HepG2 (cell line): Measurements from ENCODE around the gene CYTH2. TPM values are rescaled to one million over a fixed set of nuclear protein-coding genes. Genes with fewer than 3 reads are reported as not detected.

Experiments
- AHR ChIP-seq: IDR thresholded peaks from 2 replicates; pipeline ENCODE4 v1.6.1; 2018; ENCODE audit warnings: missing genetic modification reagents, missing compliant biosample characterization
- CENPT ChIP-seq: sonication (generic); formaldehyde crosslinking; IDR thresholded peaks from 2 replicates; pipeline ENCODE4 v1.8.0; 2022; ENCODE audit warnings: low read depth, mild to moderate bottlenecking, moderate library complexity, missing genetic modification reagents
- FOXA1 ChIP-seq, 2 experiments: fragments of 450-650 bp in 1 of 2; sonication (generic) in 1 of 2; formaldehyde crosslinking in 1 of 2; IDR thresholded peaks; 2 replicates each; pipeline versions ENCODE4 v1.4.0 to v1.6.1; 2016 to 2020; ENCODE audit warnings: missing genetic modification reagents in 1 of 2
- HOXA3 ChIP-seq: sonication (generic); formaldehyde crosslinking; IDR thresholded peaks from 2 replicates; pipeline ENCODE4 v1.5.0; 2020; ENCODE audit warnings: missing genetic modification reagents
- HOXA9 ChIP-seq: sonication (generic); formaldehyde crosslinking; IDR thresholded peaks from 2 replicates; pipeline ENCODE4 v1.8.1; 2022; ENCODE audit warnings: missing genetic modification reagents, mild to moderate bottlenecking, moderate library complexity, borderline replicate concordance
- PCBP2 ChIP-seq: fragments of 200-400 bp; formaldehyde crosslinking; optimal IDR thresholded peaks from 2 replicates; pipeline ENCODE3; 2018; ENCODE audit warnings: low read length, low read depth; ENCODE audit not compliant: poor library complexity, severe bottlenecking
- POGZ ChIP-seq: sonication (generic); formaldehyde crosslinking; IDR thresholded peaks from 2 replicates; pipeline ENCODE4 v1.4.0; 2020; ENCODE audit warnings: mild to moderate bottlenecking, missing genetic modification reagents
- SIN3B ChIP-seq: fragments of 150-350 bp; IDR thresholded peaks from 2 replicates; pipeline ENCODE4 v1.6.1; 2014; ENCODE audit warnings: low read length
- TCF7L2 ChIP-seq: IDR thresholded peaks from 2 replicates; pipeline ENCODE4 v1.6.1; 2011; ENCODE audit warnings: mild to moderate bottlenecking, low read depth, low read length, moderate library complexity
- ZFP1 ChIP-seq: IDR thresholded peaks from 2 replicates; pipeline ENCODE4 v1.6.1; 2016
- ZNF256 ChIP-seq: sonication (generic); formaldehyde crosslinking; conservative IDR thresholded peaks from 2 replicates; pipeline ENCODE4 v1.4.0; 2020; ENCODE audit warnings: missing genetic modification reagents
- ZNF260 ChIP-seq: sonication (generic); formaldehyde crosslinking; IDR thresholded peaks from 2 replicates; pipeline ENCODE4 v1.4.0; 2020; ENCODE audit warnings: missing genetic modification reagents, low read depth, mild to moderate bottlenecking, borderline replicate concordance
- polyA plus RNA-seq, 8 experiments: library from polyadenylated mRNA; depleted of rRNA in 3 of 8; stranded (reverse) in 7 of 8; unstranded in 1 of 8; fragments of >200 nt; fragmentation: Illumina TruSeq in 4 of 8; extraction: Trizol in 4 of 8; gene quantifications; 2 replicates each; pipeline versions ENCODE4 v1.2.1 to v1.2.3, GENCODE V29; 2011 to 2016; ENCODE audit warnings: low read depth in 4 of 8, missing spikeins in 1 of 8, mixed read lengths in 1 of 8; ENCODE audit not compliant: insufficient read depth in 1 of 8
- total RNA-seq, 5 experiments: library from RNA; depleted of rRNA; stranded (reverse); fragments of >200 nt; fragmentation: Illumina TruSeq; extraction: Trizol; gene quantifications; 2 replicates each; pipeline ENCODE4 v1.2.3, GENCODE V29; 2016; ENCODE audit warnings: low read depth in 1 of 5
- TF ChIP-seq, protein P1 (sequence below): IDR thresholded peaks from 2 replicates; pipeline ENCODE4 v1.4.0; 2020; ENCODE audit warnings: mild to moderate bottlenecking, missing genetic modification reagents
- TF ChIP-seq, protein P2 (sequence below): sonication (generic); formaldehyde crosslinking; IDR thresholded peaks from 2 replicates; pipeline ENCODE4 v1.5.0; 2020; ENCODE audit warnings: mild to moderate bottlenecking, missing genetic modification reagents, borderline replicate concordance
- TF ChIP-seq, protein P3 (sequence below): sonication (generic); formaldehyde crosslinking; IDR thresholded peaks from 2 replicates; pipeline ENCODE4 v1.4.0; 2020; ENCODE audit warnings: missing genetic modification reagents, borderline replicate concordance
- TF ChIP-seq, protein P4 (sequence below): IDR thresholded peaks from 2 replicates; pipeline ENCODE4 v1.6.1; 2016; ENCODE audit warnings: low read depth, missing genetic modification reagents, missing compliant biosample characterization

CYTH2 gene
- total and polyA plus RNA-seq, 2 of the 13 experiments (the other 11 are each of a cell fraction or from before 2014, with no cell fraction given) = 16.5 to 39.3 TPM

DNA sequence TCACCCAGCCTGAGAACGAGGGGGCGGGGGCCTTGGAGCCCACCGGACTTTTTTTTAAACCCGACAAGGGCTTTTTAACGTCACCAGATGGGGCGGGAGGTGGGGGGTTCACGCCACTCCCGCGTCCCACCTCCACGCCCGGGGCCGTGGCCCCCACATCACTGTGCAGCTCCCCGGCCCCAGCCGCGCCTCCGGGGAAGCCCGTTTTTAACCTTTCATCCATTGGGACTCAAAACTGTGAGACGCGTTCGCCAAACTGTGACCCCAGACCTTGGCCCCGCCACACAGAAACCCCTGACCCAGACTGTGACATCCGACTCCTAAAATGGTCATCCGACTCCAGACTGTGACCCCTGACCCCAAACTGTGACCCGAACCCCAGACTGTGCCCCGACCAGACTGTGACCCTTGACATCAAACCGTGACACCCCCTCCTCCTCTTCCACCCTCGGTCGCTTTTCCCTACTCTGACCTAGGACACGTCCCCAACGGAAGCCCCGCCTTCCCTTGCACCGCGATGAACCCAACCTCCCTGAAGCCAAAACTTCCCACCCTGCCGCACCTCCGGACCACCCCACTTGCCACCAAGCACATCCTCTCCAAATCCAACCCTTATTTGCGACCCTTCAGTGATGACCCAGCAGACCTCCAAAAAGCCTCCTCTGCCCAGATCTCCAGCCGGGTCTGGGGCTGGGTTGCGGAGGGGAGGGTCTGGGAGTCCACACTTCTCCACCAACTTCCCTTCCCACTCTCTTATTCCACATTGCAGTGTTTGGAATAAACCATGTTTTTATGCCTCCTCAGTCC, 24.8 kb upstream of the CYTH2 start (continued):
- TF ChIP-seq, protein P1, sequence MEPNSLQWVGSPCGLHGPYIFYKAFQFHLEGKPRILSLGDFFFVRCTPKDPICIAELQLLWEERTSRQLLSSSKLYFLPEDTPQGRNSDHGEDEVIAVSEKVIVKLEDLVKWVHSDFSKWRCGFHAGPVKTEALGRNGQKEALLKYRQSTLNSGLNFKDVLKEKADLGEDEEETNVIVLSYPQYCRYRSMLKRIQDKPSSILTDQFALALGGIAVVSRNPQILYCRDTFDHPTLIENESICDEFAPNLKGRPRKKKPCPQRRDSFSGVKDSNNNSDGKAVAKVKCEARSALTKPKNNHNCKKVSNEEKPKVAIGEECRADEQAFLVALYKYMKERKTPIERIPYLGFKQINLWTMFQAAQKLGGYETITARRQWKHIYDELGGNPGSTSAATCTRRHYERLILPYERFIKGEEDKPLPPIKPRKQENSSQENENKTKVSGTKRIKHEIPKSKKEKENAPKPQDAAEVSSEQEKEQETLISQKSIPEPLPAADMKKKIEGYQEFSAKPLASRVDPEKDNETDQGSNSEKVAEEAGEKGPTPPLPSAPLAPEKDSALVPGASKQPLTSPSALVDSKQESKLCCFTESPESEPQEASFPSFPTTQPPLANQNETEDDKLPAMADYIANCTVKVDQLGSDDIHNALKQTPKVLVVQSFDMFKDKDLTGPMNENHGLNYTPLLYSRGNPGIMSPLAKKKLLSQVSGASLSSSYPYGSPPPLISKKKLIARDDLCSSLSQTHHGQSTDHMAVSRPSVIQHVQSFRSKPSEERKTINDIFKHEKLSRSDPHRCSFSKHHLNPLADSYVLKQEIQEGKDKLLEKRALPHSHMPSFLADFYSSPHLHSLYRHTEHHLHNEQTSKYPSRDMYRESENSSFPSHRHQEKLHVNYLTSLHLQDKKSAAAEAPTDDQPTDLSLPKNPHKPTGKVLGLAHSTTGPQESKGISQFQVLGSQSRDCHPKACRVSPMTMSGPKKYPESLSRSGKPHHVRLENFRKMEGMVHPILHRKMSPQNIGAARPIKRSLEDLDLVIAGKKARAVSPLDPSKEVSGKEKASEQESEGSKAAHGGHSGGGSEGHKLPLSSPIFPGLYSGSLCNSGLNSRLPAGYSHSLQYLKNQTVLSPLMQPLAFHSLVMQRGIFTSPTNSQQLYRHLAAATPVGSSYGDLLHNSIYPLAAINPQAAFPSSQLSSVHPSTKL (CRISPR knock-in tag) = no peak
- TF ChIP-seq CENPT (CRISPR knock-in tag) = no peak
- no peak for TF ChIP-seq PCBP2
- TF ChIP-seq POGZ = peak; percentile 60; the same call in 1 of the 2 replicates
- no peak for TF ChIP-seq SIN3B
- TF ChIP-seq, protein P2, sequence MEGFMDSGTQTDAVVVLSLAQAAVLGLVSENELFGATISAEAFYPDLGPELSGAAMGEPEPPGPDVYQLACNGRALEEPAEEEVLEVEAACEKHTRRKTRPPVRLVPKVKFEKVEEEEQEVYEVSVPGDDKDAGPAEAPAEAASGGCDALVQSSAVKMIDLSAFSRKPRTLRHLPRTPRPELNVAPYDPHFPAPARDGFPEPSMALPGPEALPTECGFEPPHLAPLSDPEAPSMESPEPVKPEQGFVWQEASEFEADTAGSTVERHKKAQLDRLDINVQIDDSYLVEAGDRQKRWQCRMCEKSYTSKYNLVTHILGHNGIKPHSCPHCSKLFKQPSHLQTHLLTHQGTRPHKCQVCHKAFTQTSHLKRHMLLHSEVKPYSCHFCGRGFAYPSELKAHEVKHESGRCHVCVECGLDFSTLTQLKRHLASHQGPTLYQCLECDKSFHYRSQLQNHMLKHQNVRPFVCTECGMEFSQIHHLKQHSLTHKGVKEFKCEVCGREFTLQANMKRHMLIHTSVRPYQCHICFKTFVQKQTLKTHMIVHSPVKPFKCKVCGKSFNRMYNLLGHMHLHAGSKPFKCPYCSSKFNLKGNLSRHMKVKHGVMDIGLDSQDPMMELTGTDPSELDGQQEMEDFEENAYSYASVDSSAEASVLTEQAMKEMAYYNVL (CRISPR knock-in tag) = no peak
- TF ChIP-seq AHR (CRISPR knock-in tag) = no peak
- no peak for TF ChIP-seq TCF7L2
- TF ChIP-seq, protein P3, sequence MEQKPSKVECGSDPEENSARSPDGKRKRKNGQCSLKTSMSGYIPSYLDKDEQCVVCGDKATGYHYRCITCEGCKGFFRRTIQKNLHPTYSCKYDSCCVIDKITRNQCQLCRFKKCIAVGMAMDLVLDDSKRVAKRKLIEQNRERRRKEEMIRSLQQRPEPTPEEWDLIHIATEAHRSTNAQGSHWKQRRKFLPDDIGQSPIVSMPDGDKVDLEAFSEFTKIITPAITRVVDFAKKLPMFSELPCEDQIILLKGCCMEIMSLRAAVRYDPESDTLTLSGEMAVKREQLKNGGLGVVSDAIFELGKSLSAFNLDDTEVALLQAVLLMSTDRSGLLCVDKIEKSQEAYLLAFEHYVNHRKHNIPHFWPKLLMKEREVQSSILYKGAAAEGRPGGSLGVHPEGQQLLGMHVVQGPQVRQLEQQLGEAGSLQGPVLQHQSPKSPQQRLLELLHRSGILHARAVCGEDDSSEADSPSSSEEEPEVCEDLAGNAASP (CRISPR knock-in tag) = no peak
- no peak for TF ChIP-seq HOXA9
- no peak for TF ChIP-seq HOXA3 (CRISPR knock-in tag)
- TF ChIP-seq ZNF260 (CRISPR knock-in tag) = no peak
- no peak for TF ChIP-seq ZNF256 (CRISPR knock-in tag)
- TF ChIP-seq, protein P4, sequence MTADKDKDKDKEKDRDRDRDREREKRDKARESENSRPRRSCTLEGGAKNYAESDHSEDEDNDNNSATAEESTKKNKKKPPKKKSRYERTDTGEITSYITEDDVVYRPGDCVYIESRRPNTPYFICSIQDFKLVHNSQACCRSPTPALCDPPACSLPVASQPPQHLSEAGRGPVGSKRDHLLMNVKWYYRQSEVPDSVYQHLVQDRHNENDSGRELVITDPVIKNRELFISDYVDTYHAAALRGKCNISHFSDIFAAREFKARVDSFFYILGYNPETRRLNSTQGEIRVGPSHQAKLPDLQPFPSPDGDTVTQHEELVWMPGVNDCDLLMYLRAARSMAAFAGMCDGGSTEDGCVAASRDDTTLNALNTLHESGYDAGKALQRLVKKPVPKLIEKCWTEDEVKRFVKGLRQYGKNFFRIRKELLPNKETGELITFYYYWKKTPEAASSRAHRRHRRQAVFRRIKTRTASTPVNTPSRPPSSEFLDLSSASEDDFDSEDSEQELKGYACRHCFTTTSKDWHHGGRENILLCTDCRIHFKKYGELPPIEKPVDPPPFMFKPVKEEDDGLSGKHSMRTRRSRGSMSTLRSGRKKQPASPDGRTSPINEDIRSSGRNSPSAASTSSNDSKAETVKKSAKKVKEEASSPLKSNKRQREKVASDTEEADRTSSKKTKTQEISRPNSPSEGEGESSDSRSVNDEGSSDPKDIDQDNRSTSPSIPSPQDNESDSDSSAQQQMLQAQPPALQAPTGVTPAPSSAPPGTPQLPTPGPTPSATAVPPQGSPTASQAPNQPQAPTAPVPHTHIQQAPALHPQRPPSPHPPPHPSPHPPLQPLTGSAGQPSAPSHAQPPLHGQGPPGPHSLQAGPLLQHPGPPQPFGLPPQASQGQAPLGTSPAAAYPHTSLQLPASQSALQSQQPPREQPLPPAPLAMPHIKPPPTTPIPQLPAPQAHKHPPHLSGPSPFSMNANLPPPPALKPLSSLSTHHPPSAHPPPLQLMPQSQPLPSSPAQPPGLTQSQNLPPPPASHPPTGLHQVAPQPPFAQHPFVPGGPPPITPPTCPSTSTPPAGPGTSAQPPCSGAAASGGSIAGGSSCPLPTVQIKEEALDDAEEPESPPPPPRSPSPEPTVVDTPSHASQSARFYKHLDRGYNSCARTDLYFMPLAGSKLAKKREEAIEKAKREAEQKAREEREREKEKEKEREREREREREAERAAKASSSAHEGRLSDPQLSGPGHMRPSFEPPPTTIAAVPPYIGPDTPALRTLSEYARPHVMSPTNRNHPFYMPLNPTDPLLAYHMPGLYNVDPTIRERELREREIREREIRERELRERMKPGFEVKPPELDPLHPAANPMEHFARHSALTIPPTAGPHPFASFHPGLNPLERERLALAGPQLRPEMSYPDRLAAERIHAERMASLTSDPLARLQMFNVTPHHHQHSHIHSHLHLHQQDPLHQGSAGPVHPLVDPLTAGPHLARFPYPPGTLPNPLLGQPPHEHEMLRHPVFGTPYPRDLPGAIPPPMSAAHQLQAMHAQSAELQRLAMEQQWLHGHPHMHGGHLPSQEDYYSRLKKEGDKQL (CRISPR knock-in tag) = no peak
- TF ChIP-seq ZFP1 (CRISPR knock-in tag) = no peak
- no peak for TF ChIP-seq FOXA1 (IDR thresholded peaks at IDR 0.05)
- TF ChIP-seq FOXA1 (CRISPR knock-in tag; IDR thresholded peaks at IDR 0.05) = no peak
